PC-9 (cell line): Measurements from ENCODE around the gene SPSB3.

Experiments
- CTCF ChIP-seq: fragments of 200-600 bp; sonication (generic); conservative IDR thresholded peaks from 2 replicates; pipeline ENCODE4 v1.6.1; 2017; ENCODE audit warnings: mixed run types, antibody characterized with exemption, mild to moderate bottlenecking, moderate library complexity
- EZH2 ChIP-seq: fragments of 200-600 bp; sonication (generic); IDR thresholded peaks from 2 replicates; pipeline ENCODE4 v1.8.0; 2017; ENCODE audit warnings: antibody characterized with exemption, low read depth

DNA sequence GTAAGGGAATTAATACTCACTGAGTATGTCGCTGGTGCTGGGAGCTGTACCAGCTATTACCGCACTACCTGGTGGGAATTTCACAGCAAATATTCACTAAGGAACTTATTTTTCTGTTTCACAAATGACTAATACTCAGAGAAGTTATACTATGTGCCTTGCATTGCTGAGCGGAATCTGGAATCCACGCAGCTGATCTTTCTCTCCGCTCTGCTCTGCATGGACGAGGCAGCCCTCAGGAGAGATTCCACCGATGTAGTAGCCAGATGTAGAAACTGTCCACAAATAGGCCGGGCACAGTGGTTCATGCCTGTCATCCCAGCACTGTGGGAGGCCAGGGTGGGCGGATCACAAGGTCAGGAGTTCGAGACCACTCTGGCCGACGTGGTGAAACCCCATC, 28.2 kb downstream of the SPSB3 start:
- TF ChIP-seq CTCF: no peak
- no peak for TF ChIP-seq EZH2
